NCI-H2029 treated with DMSO at 0.1 percent for 48 hours (cell line): ENCODE results near the gene TGFBR3L.
"Not testable (repeated sequence)": the region's sequence is repeated elsewhere in the genome, so short reads cannot be mapped to it uniquely, and the experiment has no call there.

Experiments
- DNase-seq: peaks from one replicate; lab custom pipeline; 2025; lab: John Stamatoyannopoulos, UW

Gene TGFBR3L

GRCh38 chr19:7879836-7880235 is 34.8 kb upstream of the TGFBR3L start:
- no peak for DNase-seq

- no peak for DNase-seq
These were observed 32.7 kb upstream of the TGFBR3L start for GRCh38 chr19:7881910-7882309.

GRCh38 chr19:7883105-7883504 is 31.5 kb upstream of the TGFBR3L start:
- DNase-seq = no peak

GRCh38 chr19:7883796-7884570 is 30.6 kb upstream of the TGFBR3L start:
- DNase-seq = no peak

GRCh38 chr19:7885818-7886217 is 28.8 kb upstream of the TGFBR3L start:
- no peak for DNase-seq

- no peak for DNase-seq
These were observed 27.1 kb upstream of the TGFBR3L start for GRCh38 chr19:7887408-7888144.

- no peak for DNase-seq
These were observed 26.3 kb upstream of the TGFBR3L start, which contains the start of gene LRRC8E for GRCh38 chr19:7888145-7888825. TSS of gene LRRC8E (plus strand) at chr19:7888510. CDS start at chr19:7895604, 7,094 bp downstream.

GRCh38 chr19:7888826-7889217 is 25.8 kb upstream of the TGFBR3L start:
- DNase-seq = no peak

- not testable (repeated sequence) for DNase-seq
These were observed 21.1 kb upstream of the TGFBR3L start for GRCh38 chr19:7893362-7894101.

GRCh38 chr19:7894612-7895309 is 19.9 kb upstream of the TGFBR3L start:
- no peak for DNase-seq

GRCh38 chr19:7895565-7895964 is 19.1 kb upstream of the TGFBR3L start:
- DNase-seq = no peak

GRCh38 chr19:7897292-7897691 is 17.3 kb upstream of the TGFBR3L start:
- DNase-seq = no peak

GRCh38 chr19:7898967-7899366 is 15.7 kb upstream of the TGFBR3L start:
- DNase-seq = no peak

GRCh38 chr19:7899751-7900378 is 14.8 kb upstream of the TGFBR3L start:
- no peak for DNase-seq

GRCh38 chr19:7900401-7900870 is 14.2 kb upstream of the TGFBR3L start:
- no peak for DNase-seq

- no peak for DNase-seq
These were observed 13.7 kb upstream of the TGFBR3L start for GRCh38 chr19:7900931-7901330.

GRCh38 chr19:7901337-7901736 is 13.3 kb upstream of the TGFBR3L start:
- no peak for DNase-seq

- DNase-seq = no peak
These were observed 11.8 kb upstream of the TGFBR3L start for GRCh38 chr19:7902796-7903243.

- DNase-seq = peak; percentile 92
These were observed 11.2 kb upstream of the TGFBR3L start, which contains the start of gene MAP2K7 for GRCh38 chr19:7903244-7904073. TSS of gene MAP2K7 (plus strand) at chr19:7903877. CDS start at chr19:7903945, 68 bp downstream.
